GM19043 (cell line): ENCODE data around the gene LGALS8.
"Not testable (repeated sequence)": the region's sequence is repeated elsewhere in the genome, so short reads cannot be mapped to it uniquely, and the experiment has no call there.

ENCODE experiments used
- ATAC-seq: cut with Tn5 transposase; IDR thresholded peaks from one replicate; pipeline ENCODE4 v1.9.1; 2021; ENCODE audit warnings: low read depth; ENCODE audit not compliant: unreplicated experiment

Gene LGALS8

DNA sequence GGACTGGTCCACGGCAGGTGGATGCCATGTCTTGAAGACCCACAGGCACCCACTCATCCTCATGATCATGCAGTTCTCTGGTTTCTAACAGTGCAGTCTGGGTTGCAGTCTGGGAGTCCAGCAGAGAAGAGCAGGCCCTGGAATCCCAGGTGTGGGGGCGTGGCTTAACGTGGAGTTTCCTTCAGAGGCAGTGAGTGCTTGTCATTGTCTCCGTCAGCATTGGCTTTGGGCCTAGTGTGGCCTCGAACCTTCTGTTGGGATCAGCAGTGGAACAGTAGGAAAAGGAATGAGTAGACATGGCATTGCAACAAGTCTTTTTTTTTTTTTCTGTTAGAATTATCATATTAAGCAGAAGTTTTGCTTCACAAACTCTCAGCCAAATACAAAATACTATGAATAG lies 12.8 kb downstream of the LGALS8 start:
- no peak for ATAC-seq

DNA sequence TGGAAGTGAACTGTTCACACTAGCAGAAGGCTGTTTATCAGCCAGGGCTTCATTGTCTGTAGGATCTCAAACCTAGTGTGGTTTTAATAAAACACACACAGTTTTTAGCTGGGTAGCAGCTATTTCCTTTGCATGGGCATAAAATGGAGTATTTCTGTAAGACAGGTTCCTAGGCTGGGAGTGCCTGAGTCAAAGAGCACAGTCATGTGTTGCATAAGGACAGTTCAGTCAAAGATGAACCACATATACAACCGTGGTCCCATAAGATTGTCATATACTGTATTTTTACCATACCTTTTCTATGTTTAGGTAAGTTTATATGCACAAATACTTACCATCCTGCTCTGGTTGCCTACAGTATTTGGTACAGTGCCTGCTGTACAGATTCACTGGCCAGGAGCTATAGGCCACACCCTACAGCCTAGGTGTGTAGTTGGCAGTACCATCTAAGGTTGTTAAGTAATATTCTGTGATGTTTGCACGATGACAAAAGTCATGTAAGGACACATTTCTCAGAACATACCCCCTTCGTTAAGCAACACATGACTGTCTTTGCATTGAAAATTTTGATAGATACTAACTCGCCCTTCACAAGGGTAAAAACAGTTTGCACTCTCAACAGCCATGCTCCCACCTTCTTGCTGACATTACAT lies 17.2 kb downstream of the LGALS8 start:
- no peak for ATAC-seq

DNA sequence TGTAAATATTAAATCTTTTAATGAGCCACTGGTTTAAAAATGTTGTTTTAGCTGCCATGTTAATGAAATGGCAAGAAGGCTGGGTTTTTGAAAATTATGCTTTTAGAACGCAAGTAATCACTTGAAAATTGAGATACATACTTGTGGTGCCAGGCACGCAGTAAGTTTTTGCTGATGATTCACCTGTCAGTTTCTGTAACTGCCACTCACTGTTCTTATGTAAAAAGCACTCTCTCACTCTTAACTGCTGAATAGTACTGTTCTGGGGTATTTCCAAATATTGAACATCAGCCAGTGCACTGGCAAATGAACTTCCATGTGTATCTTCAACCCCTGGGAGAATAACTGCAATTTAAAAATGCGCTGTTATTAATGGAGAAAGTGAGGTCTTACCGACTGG lies 17.9 kb downstream of the LGALS8 start:
- no peak for ATAC-seq

DNA sequence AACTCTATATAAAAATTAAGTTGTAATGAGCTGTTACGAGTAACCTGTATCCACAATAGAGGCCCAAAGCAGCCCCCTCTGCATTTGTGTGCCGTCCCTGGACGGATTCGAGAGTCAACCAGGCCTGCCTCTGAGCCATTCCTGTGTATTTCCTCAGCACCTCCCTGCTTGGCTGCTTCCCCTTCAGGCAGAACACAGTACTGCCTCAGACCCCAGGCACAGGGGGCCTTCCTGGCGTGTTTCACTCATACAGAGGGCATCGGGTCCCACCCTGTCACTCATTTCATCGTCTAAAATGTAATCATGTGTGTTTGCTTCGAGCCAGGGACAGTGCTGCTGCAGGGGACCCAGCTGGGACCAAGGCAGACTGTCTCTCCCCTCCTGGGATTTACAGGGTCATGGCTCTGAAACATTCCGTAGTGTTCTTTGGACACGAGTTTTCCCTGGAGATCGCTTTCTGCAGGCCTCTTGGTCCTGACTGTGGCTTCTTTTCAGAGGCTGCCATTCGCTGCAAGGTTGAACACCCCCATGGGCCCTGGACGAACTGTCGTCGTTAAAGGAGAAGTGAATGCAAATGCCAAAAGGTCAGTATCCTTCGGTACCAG lies 19.4 kb downstream of the LGALS8 start:
- ATAC-seq, result no peak

DNA sequence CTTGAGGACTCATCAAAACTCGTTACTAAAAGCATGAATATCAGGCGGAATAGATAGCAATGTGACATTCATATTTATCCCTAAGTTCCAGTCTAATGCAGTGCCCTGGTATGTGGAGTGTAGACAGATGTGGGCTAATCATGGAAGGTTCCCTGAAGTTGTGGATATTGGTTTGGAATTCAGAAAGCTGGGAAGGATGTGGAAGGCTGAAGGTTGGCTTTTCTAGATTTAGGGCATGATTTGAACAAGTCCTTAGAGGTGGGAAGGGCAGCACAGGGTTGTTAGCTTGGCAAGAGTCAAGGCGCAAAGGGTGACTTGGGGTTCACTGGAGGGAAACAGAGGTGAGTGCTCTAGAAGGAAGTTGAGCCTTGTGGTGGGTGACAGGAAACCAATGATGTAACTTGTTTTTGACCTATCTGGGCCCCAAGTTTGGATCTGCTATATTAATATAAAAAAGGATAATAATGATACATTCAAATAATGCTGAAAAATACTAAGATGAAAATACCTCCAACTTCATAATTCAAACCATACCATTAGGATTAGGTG lies 21.9 kb downstream of the LGALS8 start:
- ATAC-seq, result no peak

DNA sequence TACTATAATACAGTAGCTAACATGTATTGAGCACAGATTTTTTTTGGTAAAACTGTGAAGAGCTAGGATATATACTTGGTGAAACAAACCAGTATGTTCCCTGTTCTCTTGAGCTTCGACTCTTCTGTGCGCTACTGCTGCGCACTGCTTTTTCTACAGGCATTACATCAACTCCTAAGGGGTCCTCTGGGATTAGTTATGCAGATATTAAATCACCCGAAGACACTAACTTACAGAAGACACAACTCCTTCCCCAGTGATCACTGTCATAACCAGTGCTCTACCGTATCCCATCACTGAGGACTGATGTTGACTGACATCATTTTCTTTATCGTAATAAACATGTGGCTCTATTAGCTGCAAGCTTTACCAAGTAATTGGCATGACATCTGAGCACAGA lies 24.7 kb downstream of the LGALS8 start:
- ATAC-seq, result no peak

DNA sequence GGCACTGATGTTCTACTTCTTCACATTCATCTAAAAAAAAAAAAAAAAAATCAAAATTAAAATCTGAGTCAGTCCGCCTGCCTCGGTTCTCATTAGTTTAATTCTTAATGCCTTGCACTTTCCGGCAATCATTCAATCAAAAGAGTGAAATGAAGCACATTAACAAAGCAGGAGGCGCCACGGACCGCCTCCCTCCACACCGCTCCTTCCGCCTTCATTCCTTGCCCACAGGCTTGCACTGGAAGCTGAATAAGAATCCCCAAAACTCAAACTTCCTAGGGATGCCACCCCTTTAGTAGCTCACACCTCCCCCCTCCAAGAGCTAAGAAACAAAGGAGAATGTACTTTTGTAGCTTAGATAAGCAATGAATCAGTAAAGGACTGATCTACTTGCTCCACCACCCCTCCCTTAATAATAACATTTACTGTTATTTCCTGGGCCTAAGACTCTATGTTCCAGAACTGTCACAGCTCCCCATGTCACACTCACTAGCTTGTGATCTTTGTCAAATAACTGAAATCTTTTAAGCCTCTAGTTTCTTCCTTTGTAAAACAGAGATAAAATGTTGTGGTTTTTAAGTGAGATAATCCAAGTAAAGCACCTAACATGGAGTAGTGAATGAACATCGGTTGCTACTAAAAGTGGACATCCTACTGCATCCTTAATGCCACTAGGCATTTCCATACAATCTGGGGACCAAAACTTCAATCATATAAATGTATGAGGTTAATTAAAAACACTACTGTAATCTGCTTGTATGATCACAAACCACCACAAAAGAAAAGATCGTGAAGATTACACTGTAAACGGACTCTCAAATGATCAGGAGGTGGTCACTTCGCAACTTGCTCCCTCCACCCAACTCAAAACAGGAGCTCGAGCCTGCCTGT lies 27.4 kb downstream of the LGALS8 start:
- no peak for ATAC-seq

DNA sequence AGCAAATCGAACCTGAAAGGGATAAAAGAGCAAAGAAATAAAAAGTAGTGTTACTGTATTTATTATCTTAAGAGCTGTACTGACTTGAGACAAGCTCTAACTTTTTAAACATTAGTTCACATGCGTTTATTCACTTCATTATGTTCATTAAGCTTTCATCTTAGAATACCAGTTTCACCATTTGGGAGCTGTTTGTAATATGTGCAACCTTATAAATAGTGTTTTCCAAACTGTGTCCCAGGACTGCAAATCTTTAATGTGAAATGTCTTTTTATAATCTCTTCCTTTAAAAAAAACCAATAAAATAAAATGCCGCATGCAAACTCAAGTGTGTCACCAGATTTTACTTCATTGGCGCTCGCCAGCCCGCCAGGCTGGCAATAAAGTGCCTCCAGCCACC lies 28.3 kb downstream of the LGALS8 start:
- no peak for ATAC-seq

DNA sequence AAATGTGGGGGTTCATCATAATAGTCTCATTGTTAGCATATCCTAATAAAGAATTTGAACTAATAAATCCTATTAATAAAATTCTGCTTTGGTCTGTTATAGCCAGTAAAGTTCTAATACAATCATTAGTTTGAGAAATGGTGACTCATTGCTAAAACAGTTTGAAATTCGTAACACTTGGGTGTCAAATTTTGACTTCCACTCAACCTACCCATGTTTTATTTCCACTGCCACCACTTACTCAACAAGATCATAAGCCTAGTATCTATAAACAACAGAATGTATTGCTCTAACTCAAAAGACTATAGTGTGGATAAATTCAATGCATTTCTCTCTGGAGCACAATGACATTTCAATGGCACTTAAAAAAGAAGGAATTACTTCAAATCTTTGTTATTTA lies 29.1 kb downstream of the LGALS8 start:
- ATAC-seq, result no peak

DNA sequence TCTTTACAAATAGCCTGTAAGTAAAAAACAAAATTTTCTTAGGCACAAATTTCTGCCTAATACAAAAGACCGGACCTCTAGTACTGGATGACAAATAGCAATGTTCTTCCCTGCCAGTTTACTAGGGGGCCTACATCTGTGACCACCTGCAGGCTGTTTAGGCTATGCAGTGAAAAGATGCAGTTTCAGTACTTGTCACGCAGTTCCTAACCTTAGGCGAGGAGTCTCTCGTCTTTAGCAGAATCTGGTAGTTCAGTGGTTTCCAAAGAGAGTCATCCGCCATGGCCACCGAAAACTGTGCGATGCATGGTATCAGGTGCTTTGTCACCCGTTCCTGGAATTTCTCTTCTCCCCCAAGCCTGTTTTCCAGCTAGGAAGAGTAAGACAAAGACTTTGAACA lies 29.6 kb downstream of the LGALS8 start:
- no peak for ATAC-seq

DNA sequence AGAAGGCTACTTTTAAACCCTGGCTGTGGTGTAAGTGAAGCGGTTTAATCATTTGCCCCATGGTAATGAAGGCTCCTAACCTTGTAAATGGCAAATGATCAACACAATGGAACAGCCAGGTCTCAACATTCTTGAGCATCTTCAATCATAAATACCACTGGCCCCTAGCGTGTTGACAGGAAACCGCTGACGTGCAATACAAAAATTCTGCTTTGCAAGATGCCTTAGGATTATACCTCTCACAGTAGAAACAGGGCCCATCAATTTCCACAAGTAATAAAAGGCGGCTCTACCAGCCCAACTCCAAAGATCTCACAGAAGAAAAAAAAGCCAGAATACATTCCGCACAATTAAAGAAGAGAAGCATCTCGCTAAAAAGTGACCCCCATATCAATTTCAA lies 32.8 kb downstream of the LGALS8 start:
- ATAC-seq, result no peak

DNA sequence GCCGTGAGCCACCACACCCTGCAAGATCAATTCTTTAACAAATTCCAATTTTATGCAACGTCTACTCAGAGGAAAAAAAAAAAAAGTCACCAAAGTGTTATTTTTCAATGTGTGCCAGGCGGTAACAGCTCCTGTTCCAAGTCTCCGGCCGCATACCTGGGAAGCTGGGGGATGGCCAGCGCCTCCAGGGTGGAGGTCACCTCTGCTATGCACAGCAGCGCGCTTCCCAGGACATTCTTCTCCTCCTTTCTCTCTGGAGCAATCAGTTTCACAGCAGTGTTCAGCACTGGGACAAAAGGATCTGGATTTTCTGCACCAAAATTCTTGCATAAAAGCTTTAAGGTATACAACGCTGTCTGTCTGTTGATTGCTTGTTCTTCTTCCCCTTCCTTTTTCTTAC lies 34.3 kb downstream of the LGALS8 start:
- ATAC-seq, result no peak

DNA sequence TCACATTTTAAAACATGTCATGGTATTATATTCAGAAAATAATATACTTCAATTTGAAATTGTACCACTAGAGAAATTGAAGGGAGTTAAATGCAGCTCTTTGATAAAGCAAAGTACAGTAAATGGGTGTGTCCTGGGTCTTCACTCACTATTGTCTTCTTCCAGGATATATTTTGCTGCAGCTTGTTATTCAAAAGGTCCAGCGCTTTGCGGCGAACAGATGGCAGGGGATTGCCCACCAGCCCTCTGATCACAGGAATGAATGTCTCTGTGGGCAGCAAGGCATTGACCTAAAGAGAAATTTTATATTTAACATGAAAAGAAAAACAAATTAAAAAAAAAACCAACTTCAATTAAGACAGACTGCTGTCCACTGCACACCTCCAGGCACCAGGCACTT lies 35.1 kb downstream of the LGALS8 start:
- no peak for ATAC-seq

DNA sequence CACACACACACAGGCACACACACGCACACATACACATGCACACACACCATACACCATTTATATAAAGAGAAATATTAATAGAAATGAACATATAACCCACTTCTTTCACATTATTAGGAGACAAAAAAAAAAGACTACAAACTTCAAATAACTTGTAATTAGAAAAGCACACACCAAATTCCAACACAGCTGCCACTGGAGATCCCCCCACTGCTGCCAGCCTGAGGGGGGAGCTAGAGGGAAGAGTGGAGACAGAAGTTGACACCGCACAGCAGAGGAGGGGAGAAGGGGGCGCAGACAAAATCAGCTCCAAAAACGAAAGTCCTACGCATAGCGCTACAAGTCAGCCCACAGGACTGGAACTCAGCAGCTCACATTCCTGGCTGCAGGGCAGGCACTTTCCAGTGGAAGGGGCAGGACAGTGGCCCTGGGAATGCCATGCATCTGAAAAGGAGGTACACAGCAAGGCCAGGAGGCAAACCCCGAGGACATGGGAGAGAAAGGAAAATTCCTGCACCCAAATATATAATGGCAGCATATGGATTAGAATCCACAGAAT lies 36.5 kb downstream of the LGALS8 start:
- ATAC-seq, result no peak

DNA sequence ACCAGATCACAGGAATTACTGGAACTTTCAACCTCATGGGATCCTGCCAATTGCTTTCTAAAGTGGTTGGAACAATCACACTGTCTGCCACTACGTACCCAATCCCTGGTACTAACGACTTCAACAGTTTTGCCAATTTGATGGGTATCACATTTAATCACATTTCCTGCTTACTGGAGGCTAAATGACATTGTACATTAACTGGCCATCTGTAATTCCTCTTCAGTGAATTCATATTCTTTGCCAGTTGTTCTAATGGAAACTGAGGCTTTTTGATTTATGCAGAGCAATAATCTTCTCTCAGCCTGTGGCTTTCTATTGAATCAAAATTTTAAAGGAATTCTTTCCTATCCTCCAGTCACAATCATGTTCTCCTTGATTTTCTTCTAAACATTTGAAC lies 38.2 kb downstream of the LGALS8 start:
- ATAC-seq, result no peak

DNA sequence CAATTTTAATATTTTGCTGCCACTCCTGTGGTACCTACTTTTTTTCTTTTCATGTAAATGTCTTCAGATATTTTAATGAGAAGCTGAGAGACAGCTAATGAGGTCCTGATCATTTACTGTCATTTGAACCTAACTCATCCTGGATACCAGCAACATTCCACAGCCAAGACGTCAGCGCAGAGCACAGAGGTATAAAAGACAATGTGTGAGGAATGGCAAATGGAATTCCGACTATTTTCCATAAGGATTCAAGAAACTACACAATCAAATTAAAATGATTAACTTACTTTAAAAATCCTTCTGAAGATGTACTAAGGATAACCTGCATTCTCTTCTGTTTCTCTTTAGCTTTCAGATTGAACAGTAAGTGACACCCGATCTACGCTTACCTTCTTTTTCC lies 41.7 kb downstream of the LGALS8 start:
- no peak for ATAC-seq

DNA sequence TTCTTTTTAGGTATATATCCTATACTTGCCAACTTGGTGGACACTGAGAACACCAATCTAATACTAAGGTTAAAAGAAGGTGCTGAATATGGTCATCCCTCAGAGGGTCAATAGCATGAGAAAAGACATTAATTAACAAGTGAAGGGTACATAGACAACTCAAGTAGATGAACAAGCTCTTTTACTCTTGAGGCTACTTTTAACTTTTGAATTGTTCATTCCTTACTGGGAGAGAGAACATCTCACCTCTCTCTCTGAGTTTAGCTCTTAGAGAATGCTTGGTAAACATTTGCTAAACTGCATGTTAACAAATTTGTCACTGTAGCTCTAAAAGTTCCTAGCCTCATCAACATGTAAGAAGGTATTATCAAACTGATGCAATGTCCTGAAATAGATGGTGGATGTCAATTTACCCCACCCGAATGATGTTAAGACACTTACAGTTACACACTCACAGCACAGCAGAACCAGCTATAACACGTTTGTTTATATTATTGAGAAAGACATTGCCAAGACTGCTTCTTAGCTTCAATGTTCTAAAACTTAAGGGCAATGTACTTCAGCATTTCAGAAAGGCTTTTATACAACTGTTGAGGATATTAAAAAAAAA lies 44.6 kb downstream of the LGALS8 start:
- no peak for ATAC-seq

DNA sequence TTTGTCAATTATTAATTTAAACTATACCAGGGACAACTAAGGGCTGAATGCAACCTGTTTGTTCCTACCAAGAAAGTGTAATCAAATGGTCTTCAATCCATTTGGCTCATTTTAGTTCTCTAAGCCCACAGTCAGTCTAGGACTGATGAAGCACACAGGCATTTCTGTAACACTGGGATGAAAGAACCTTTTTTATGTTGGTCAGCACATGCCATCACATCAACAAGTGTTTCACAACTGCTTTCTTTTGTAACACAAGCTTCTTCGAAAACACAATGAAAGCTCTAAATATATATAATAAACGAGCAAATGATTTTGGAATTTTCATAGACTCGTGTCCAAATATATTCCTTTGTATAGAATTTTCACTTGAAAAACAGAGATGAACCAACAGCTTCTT lies 51.7 kb downstream of the LGALS8 start:
- ATAC-seq, result no peak

DNA sequence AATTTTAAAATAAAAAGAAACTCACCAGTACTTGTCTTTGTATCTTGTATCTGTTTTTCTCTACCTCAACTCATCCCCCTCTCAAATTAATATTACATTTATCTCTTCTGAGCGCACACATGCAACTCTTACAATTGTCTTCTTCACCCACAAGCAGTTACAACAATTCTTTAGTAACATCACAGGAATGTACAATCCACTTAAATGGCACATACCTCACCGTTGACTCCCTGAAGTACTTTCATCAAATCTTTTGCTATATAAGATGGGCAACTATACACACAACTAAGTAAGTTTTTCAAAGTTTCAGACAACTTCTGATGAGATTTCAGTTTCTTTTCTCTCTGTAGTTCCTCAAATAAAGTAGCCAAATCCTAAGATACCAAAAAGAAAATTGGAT lies 52.2 kb downstream of the LGALS8 start:
- ATAC-seq, result no peak

DNA sequence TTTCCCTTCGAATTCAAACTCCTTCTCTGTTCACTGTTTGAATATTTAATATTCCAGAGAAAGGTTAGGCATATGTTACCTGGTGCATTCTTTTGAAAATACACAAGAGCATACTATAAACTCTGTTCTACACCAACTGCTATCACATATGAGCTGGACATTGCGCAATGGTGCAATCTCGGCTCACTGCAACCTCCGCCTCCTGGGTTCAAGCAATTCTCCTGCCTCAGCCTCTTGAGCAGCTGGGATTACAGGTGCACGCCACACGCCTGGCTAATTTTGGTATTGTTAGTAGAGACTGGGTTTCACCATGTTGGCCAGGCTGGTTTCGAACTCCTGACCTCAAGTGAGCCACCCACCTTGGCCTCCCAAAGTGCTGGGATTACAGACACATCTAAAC lies 53.3 kb downstream of the LGALS8 start:
- ATAC-seq, result not testable (repeated sequence)

DNA sequence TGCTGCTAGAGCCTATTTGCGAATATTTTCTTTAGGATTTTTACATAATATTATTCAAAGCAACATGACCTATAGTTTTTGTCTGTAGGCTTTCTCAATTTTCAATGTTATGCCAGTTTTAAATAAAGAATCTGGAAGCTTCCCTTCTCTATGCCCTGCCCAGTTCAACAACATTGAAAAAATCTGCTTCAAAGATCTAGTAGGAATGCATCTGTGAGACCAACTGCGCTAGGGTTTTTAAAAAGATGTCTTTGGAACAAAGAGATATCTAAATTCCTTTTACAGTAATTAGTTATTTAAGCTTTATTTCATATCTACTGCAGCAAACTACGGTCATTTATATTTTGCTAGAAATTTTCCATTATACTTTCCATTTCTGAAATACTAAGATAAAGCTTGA lies 54.9 kb downstream of the LGALS8 start:
- ATAC-seq, result no peak
